Liver (tissue), 9 donors: ENCODE results near the gene PMP22. TPM values are rescaled to one million over a fixed set of nuclear protein-coding genes. Genes with fewer than 3 reads are reported as not detected.

Source experiments
- DNase-seq: peaks from one replicate; pipeline ENCODE4 v3.0.0-alpha.2; 2017; ENCODE audit warnings: low spot score
- H3K27ac ChIP-seq, 2 donors: one replicate each; pipeline ENCODE4 v1.7.0; 2013; ENCODE audit warnings: inconsistent platforms in 2 of 2, low read length in 2 of 2, control low read depth in 1 of 2, low read depth in 1 of 2, mild to moderate bottlenecking in 1 of 2
- H3K27me3 ChIP-seq, 4 donors: one replicate each; pipeline versions ENCODE4 v1.6.1 to v1.7.0; 2013; ENCODE audit warnings: low read length in 3 of 4, inconsistent platforms in 1 of 4, mild to moderate bottlenecking in 1 of 4, moderate library complexity in 1 of 4; ENCODE audit not compliant: control insufficient read depth in 4 of 4, insufficient read depth in 4 of 4
- H3K36me3 ChIP-seq, 4 donors: one replicate each; pipeline versions ENCODE4 v1.6.1 to v1.7.0; 2013; ENCODE audit warnings: low read length in 3 of 4, mild to moderate bottlenecking in 3 of 4, low read depth in 1 of 4, moderate library complexity in 1 of 4; ENCODE audit not compliant: control insufficient read depth in 4 of 4, insufficient read depth in 3 of 4
- H3K4me1 ChIP-seq, 4 donors: one replicate each; pipeline versions ENCODE4 v1.6.1 to v1.7.0; 2013; ENCODE audit warnings: low read length in 3 of 4, mild to moderate bottlenecking in 3 of 4, moderate library complexity in 1 of 4; ENCODE audit not compliant: control insufficient read depth in 4 of 4, insufficient read depth in 4 of 4
- H3K4me3 ChIP-seq, 3 donors: one replicate each; pipeline versions ENCODE4 v1.6.1 to v1.7.0; 2013; ENCODE audit warnings: low read length in 3 of 3, control low read depth in 1 of 3, low read depth in 1 of 3, mild to moderate bottlenecking in 1 of 3
- H3K9ac ChIP-seq, 2 donors: one replicate each; pipeline ENCODE4 v1.7.0; 2013; ENCODE audit warnings: low read length in 2 of 2, mild to moderate bottlenecking in 2 of 2, moderate library complexity in 2 of 2, control low read depth in 1 of 2, low read depth in 1 of 2
- H3K9me3 ChIP-seq, 4 donors: one replicate each; pipeline versions ENCODE4 v1.6.1 to v1.7.0; 2013; ENCODE audit warnings: low read length in 3 of 4; ENCODE audit not compliant: control insufficient read depth in 4 of 4
- EGR1 ChIP-seq, 2 donors: IDR thresholded peaks; 2 replicates each; pipeline ENCODE4 v1.6.1; 2016 to 2018; ENCODE audit warnings: antibody characterized with exemption in 2 of 2, low read depth in 2 of 2
- FOXA1 ChIP-seq: IDR thresholded peaks from 2 replicates; pipeline ENCODE4 v1.6.1; 2016; ENCODE audit warnings: antibody characterized with exemption
- FOXA2 ChIP-seq: IDR thresholded peaks from 2 replicates; pipeline ENCODE4 v1.6.1; 2016; ENCODE audit warnings: antibody characterized with exemption
- HNF4A ChIP-seq, 2 donors: conservative IDR thresholded peaks; 2 replicates each; pipeline ENCODE4 v1.6.1; 2016; ENCODE audit warnings: antibody characterized with exemption in 2 of 2, mild to moderate bottlenecking in 2 of 2
- HNF4G ChIP-seq: IDR thresholded peaks from 2 replicates; pipeline ENCODE4 v1.6.1; 2016; ENCODE audit warnings: antibody characterized with exemption
- JUND ChIP-seq, 2 donors: IDR thresholded peaks; 2 replicates each; pipeline ENCODE4 v1.6.1; 2016; ENCODE audit warnings: antibody characterized with exemption in 2 of 2
- NR2F2 ChIP-seq: IDR thresholded peaks from 2 replicates; pipeline ENCODE4 v1.6.1; 2016; ENCODE audit warnings: antibody characterized with exemption
- RXRA ChIP-seq, 2 donors: IDR thresholded peaks; 2 replicates each; pipeline ENCODE4 v1.6.1; 2017 to 2018; ENCODE audit warnings: antibody characterized with exemption in 2 of 2, mild to moderate bottlenecking in 1 of 2
- SP1 ChIP-seq: IDR thresholded peaks from 2 replicates; pipeline ENCODE4 v1.6.1; 2018; ENCODE audit warnings: antibody characterized with exemption, mild to moderate bottlenecking
- TAF1 ChIP-seq: conservative IDR thresholded peaks from 2 replicates; pipeline ENCODE4 v1.6.1; 2016; ENCODE audit warnings: antibody characterized with exemption, mild to moderate bottlenecking
- YY1 ChIP-seq: IDR thresholded peaks from 2 replicates; pipeline ENCODE4 v1.6.1; 2016; ENCODE audit warnings: antibody characterized with exemption, mild to moderate bottlenecking
- WGBS: extraction: QIAGEN DNeasy Blood & Tissue Kit; methylation state at CpG from one replicate; pipeline ENCODE4 v1.1.7; 2013; 5-methylcytosine and 5-hydroxymethylcytosine counted together
- polyA plus RNA-seq, 2 donors: library from polyadenylated mRNA; stranded (reverse) in 1 of 2; unstranded in 1 of 2; fragments of 200-250 nt in 1 of 2; fragments of >200 nt in 1 of 2; fragmentation: Nextera tagmentation in 1 of 2; extraction: Ambion mirVana in 1 of 2; gene quantifications; one replicate each; pipeline versions ENCODE4 v1.2.1 to v1.2.3, GENCODE V29; 2013 to 2015
- total RNA-seq, 2 donors: library from RNA; depleted of rRNA; stranded (reverse); fragments of >200 nt; gene quantifications; one replicate each; pipeline ENCODE4 v1.2.3, GENCODE V29; 2014
- TF ChIP-seq, protein P1 (sequence below): fragments of 150-350 bp; IDR thresholded peaks from 2 replicates; pipeline ENCODE4 v1.5.1; 2017; ENCODE audit warnings: improper control_type of control experiment, low read depth, low read length; ENCODE audit not compliant: missing input control
- TF ChIP-seq, protein P2 (sequence below): IDR thresholded peaks from 2 replicates; pipeline ENCODE4 v1.6.1; 2016; ENCODE audit warnings: antibody characterized with exemption
- TF ChIP-seq, protein P3 (sequence below): IDR thresholded peaks from 2 replicates; pipeline ENCODE4 v1.6.1; 2016; ENCODE audit warnings: antibody characterized with exemption, mild to moderate bottlenecking
- TF ChIP-seq, protein P4 (sequence below): IDR thresholded peaks from 2 replicates; pipeline ENCODE4 v1.6.1; 2016; ENCODE audit warnings: antibody characterized with exemption
- TF ChIP-seq, protein P5 (sequence below): IDR thresholded peaks from 2 replicates; pipeline ENCODE4 v1.6.1; 2016; ENCODE audit warnings: antibody characterized with exemption
- donor health status: healthy.
- donor health status: healthy.
- donor health status: healthy.
- donor health status: healthy.
- donor health status: healthy.

PMP22 gene
- total and polyA plus RNA-seq, 4 donors = 3.2 to 9.1 (median 5.7) TPM

DNA sequence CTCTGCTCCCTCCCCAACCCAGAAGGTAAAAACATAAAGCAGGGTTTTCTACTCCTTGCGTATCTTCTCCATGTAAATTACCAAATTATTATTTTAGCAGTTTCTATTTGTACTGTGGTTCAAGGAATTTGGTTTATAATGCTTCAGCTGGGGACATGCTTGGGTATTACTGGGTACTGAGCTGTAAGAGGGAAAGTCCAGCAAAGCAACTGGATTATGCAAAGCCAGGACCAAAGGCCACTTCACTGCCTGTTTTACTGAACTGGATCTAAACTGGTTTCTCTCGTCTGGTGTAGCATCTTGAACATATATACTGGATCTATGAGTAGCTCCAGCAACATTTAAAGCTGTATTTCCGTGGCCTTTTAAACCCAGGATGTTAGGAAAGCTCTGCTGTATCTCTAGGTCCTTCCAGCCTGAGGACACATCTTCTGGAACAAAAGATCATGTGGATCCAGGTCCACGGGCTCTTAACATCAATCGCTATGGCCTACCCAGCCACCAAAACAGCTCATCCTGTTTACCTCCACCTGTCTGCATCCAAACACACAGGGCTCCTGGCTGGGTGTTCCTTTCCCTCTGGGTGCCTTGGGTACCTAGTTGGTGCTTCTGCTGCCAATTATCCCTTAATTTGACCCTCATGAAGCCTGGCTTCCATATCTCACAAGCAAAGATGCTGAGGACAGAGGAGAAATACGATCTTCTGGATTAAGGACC, 7.2 kb downstream of the PMP22 start:
- Histone ChIP-seq H3K9me3 (no peaks in the 10 kb centered on the region), H3K4me1 (peaks cover 0 to 35% (median 19%) of the 10 kb centered on the region in 4 donors), H3K4me3 (no peak overlapping the region), H3K27ac (no peak overlapping the region), H3K27me3 (peaks cover 0 to 5% (median 2%) of the 10 kb centered on the region in 4 donors), H3K9ac (no peak overlapping the region), H3K36me3 (no peaks in the 10 kb centered on the region)
- WGBS = 88% methylated on average over 6 of the region's 6 CpGs
- TF ChIP-seq, protein P1, sequence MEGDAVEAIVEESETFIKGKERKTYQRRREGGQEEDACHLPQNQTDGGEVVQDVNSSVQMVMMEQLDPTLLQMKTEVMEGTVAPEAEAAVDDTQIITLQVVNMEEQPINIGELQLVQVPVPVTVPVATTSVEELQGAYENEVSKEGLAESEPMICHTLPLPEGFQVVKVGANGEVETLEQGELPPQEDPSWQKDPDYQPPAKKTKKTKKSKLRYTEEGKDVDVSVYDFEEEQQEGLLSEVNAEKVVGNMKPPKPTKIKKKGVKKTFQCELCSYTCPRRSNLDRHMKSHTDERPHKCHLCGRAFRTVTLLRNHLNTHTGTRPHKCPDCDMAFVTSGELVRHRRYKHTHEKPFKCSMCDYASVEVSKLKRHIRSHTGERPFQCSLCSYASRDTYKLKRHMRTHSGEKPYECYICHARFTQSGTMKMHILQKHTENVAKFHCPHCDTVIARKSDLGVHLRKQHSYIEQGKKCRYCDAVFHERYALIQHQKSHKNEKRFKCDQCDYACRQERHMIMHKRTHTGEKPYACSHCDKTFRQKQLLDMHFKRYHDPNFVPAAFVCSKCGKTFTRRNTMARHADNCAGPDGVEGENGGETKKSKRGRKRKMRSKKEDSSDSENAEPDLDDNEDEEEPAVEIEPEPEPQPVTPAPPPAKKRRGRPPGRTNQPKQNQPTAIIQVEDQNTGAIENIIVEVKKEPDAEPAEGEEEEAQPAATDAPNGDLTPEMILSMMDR = no peak
- TF ChIP-seq SP1 = no peak
- TF ChIP-seq NR2F2 = no peak
- no peak for TF ChIP-seq RXRA (IDR thresholded peaks at IDR 0.05)
- TF ChIP-seq HNF4G = no peak
- TF ChIP-seq TAF1 = no peak
- TF ChIP-seq FOXA1 = no peak
- TF ChIP-seq FOXA2 = no peak
- TF ChIP-seq, protein P2, sequence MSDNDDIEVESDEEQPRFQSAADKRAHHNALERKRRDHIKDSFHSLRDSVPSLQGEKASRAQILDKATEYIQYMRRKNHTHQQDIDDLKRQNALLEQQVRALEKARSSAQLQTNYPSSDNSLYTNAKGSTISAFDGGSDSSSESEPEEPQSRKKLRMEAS = no peak
- no peak for TF ChIP-seq YY1
- no peak for TF ChIP-seq HNF4A (conservative IDR thresholded peaks at IDR 0.05)
- TF ChIP-seq JUND (IDR thresholded peaks at IDR 0.05) = no peak
- TF ChIP-seq, protein P3, sequence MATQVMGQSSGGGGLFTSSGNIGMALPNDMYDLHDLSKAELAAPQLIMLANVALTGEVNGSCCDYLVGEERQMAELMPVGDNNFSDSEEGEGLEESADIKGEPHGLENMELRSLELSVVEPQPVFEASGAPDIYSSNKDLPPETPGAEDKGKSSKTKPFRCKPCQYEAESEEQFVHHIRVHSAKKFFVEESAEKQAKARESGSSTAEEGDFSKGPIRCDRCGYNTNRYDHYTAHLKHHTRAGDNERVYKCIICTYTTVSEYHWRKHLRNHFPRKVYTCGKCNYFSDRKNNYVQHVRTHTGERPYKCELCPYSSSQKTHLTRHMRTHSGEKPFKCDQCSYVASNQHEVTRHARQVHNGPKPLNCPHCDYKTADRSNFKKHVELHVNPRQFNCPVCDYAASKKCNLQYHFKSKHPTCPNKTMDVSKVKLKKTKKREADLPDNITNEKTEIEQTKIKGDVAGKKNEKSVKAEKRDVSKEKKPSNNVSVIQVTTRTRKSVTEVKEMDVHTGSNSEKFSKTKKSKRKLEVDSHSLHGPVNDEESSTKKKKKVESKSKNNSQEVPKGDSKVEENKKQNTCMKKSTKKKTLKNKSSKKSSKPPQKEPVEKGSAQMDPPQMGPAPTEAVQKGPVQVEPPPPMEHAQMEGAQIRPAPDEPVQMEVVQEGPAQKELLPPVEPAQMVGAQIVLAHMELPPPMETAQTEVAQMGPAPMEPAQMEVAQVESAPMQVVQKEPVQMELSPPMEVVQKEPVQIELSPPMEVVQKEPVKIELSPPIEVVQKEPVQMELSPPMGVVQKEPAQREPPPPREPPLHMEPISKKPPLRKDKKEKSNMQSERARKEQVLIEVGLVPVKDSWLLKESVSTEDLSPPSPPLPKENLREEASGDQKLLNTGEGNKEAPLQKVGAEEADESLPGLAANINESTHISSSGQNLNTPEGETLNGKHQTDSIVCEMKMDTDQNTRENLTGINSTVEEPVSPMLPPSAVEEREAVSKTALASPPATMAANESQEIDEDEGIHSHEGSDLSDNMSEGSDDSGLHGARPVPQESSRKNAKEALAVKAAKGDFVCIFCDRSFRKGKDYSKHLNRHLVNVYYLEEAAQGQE = no peak
- TF ChIP-seq, protein P4, sequence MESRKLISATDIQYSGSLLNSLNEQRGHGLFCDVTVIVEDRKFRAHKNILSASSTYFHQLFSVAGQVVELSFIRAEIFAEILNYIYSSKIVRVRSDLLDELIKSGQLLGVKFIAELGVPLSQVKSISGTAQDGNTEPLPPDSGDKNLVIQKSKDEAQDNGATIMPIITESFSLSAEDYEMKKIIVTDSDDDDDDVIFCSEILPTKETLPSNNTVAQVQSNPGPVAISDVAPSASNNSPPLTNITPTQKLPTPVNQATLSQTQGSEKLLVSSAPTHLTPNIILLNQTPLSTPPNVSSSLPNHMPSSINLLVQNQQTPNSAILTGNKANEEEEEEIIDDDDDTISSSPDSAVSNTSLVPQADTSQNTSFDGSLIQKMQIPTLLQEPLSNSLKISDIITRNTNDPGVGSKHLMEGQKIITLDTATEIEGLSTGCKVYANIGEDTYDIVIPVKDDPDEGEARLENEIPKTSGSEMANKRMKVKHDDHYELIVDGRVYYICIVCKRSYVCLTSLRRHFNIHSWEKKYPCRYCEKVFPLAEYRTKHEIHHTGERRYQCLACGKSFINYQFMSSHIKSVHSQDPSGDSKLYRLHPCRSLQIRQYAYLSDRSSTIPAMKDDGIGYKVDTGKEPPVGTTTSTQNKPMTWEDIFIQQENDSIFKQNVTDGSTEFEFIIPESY = no peak
- no peak for TF ChIP-seq EGR1 (IDR thresholded peaks at IDR 0.05; ENCODE audit: low read depth in 2 of 2)
- DNase-seq = no peak

DNA sequence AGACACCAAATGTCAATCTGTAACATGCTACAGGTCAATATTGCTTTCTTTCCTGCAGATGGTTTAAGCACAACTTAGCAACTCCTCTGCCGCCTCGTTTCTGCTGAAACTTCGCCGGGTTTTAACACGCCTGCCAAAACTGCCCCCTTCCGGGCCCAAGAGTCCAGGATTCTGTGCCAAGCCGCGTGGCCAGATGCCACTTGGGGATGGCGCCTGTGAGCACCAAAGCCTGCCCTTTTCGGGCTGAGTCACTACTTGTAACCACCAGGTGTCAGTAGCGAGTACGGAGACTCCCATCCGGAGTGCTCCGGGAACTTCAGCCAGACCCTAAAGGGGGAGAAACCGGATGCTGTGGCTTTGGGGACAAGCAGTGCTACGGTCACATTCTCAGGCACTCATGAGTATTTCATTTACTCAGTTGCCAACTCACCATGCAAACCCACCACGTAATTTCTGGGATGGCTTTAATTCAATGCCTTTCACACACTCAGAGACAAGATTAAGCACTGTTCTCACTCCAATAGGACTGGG, 7.8 kb downstream of the PMP22 start:
- Histone ChIP-seq H3K4me3 (peak overlapping the region in 1 of 3 donors; percentile 4), H3K36me3 (no peaks in the 10 kb centered on the region), H3K9me3 (no peaks in the 10 kb centered on the region), H3K27me3 (peaks cover 0 to 5% (median 2%) of the 10 kb centered on the region in 4 donors), H3K4me1 (peaks cover 0 to 29% (median 19%) of the 10 kb centered on the region in 4 donors), H3K27ac (no peak overlapping the region), H3K9ac (no peak overlapping the region)
- peak; percentile 57 for DNase-seq
- 3% methylated on average over 17 of the region's 17 CpGs for WGBS
- peak; percentile 22 to 55 for TF ChIP-seq HNF4A (conservative IDR thresholded peaks at IDR 0.05)
- TF ChIP-seq SP1 = no peak
- no peak for TF ChIP-seq HNF4G
- TF ChIP-seq, protein P3 = no peak
- TF ChIP-seq JUND (IDR thresholded peaks at IDR 0.05) = no peak
- TF ChIP-seq, protein P4 = no peak
- TF ChIP-seq FOXA1 = no peak
- TF ChIP-seq, protein P5, sequence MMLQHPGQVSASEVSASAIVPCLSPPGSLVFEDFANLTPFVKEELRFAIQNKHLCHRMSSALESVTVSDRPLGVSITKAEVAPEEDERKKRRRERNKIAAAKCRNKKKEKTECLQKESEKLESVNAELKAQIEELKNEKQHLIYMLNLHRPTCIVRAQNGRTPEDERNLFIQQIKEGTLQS = no peak
- TF ChIP-seq RXRA (IDR thresholded peaks at IDR 0.05) = no peak
- peak; percentile 31 for TF ChIP-seq NR2F2
- TF ChIP-seq, protein P2 = peak; percentile 31
